Renal pelvis (tissue), 4 donors: Measurements from ENCODE around the gene MYO1G. TPM values are rescaled to one million over a fixed set of nuclear protein-coding genes. Genes with fewer than 3 reads are reported as not detected.

Experiments used
- DNase-seq: peaks from one replicate; pipeline ENCODE4 v3.0.0-alpha.2; 2013
- polyA plus RNA-seq, 3 donors: library from polyadenylated mRNA; unstranded; fragments of 120-200 nt; gene quantifications; one replicate each; pipeline ENCODE4 v1.2.1, GENCODE V29; 2013; ENCODE audit not compliant: insufficient read length in 3 of 3

The MYO1G gene
- polyA plus RNA-seq, 3 donors: 0.62 to 0.74 (median 0.64) TPM

- no peak for DNase-seq
These were observed 11.0 kb downstream of the MYO1G start for GRCh38 chr7:44967571-44968446.

- DNase-seq: no peak
These were observed 11.9 kb downstream of the MYO1G start for GRCh38 chr7:44966731-44967538.

- no peak for DNase-seq
These were observed 12.7 kb downstream of the MYO1G start for GRCh38 chr7:44965937-44966730.

GRCh38 chr7:44965441-44965903, 13.3 kb downstream of the MYO1G start:
- no peak for DNase-seq

GRCh38 chr7:44964831-44965440, 13.9 kb downstream of the MYO1G start:
- no peak for DNase-seq

- DNase-seq: no peak
These were observed 14.4 kb downstream of the MYO1G start for GRCh38 chr7:44964384-44964830.

GRCh38 chr7:44963364-44964290, 15.2 kb downstream of the MYO1G start:
- DNase-seq: no peak

GRCh38 chr7:44962483-44963251, 16.1 kb downstream of the MYO1G start:
- DNase-seq: no peak

GRCh38 chr7:44961844-44962482, 16.9 kb downstream of the MYO1G start:
- DNase-seq: no peak

GRCh38 chr7:44960011-44960580, 18.7 kb downstream of the MYO1G start:
- no peak for DNase-seq

- no peak for DNase-seq
These were observed 19.3 kb downstream of the MYO1G start for GRCh38 chr7:44959433-44959951.

- no peak for DNase-seq
These were observed 20.0 kb downstream of the MYO1G start for GRCh38 chr7:44958645-44959344.

GRCh38 chr7:44956157-44956766, 22.6 kb downstream of the MYO1G start:
- no peak for DNase-seq

- DNase-seq: no peak
These were observed 23.1 kb downstream of the MYO1G start for GRCh38 chr7:44955733-44956132.

GRCh38 chr7:44953156-44953555, 25.7 kb downstream of the MYO1G start:
- no peak for DNase-seq

GRCh38 chr7:44949303-44949702, 29.5 kb downstream of the MYO1G start:
- no peak for DNase-seq

- no peak for DNase-seq
These were observed 33.3 kb downstream of the MYO1G start for GRCh38 chr7:44945479-44945878.
